Stimulated activated CD4-positive, alpha-beta T cell treated with anti-CD3 and anti-CD28 coated beads, Interleukin-4, amount 100 ng/mL, for 4 hours (primary cell): ENCODE measurements around the gene CLDN19.
A peak's percentile ranks its signal among the peaks of the same experiment; 100 is the strongest.

ENCODE experiments used
- DNase-seq, 2 experiments: peaks; one replicate each; pipeline ENCODE4 v3.0.0-alpha.2; 2020

Gene CLDN19

DNA sequence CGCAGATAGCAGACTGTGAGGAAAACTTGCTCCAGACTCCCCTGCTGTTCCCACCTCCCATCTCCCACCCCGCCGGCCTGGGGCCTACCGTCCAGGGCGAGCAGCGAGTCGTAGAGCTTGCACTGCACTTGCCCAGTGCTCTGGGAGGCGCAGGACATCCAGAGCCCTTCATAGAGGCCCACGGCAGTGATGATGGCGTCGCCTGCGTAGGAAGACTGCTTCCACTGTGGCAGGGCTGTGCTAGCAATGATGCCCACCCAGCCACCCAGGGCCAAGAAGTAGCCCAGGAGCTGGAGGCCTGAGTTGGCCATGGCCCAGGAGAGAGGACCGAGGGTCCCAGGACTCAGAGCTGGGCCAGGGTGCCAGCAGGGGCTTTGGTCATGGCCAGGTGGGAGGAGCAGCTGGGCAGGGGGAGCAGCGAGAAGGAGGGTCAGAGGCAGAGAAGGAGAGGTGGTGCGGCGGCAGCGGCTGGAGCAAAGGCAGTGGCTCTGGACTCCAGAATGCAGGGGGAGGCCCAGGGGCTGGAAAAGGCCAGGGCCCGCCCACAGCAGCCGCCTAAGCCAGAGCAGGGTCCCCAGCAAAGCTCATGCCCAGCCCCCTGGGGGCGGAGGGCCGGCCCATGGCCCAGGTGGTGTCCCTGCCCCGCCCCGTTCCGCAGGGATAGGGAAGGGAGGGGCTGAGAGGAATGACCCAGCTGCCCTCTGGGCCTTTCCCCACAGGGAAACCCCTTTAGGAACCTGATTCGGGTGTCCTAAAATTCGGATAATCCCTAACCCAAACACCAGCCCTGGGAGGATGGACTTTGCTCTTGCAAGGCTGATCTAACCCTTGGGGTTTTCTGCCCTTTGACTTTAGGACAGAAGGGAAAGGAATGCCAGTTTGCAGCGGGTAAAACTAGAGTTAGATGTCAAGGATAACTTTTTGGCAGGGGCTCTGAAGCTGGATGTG lies at the start of gene CLDN19:
Gene CLDN19 (minus strand): TSS at position 484 of the 948 bp plus-strand sequence. CDS start 173 bp downstream, at position 311.
- DNase-seq: no peak

DNA sequence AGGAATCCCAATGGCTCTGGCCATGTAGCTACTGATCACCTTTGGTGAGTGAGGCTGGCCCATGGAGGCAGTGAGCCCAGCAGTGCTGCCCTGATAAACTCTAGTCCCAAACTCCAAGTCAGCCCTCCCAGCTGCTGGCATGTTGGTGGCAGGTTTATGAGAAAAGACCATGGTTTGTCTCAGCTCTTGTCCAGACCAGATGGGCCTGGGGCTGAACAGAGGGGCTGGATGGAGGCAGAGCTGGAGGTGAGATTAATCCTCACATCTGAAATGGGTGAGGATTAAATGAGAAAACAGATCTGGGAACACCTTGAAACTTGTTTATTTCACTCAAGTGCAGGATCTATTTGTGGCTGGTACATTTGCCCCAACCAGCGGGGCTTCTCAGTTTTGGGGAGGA lies 48.0 kb upstream of the CLDN19 start:
- DNase-seq: no peak

GRCh38 chr1:42786097-42786496 lies 46.1 kb upstream of the CLDN19 start:
- no peak for DNase-seq

DNA sequence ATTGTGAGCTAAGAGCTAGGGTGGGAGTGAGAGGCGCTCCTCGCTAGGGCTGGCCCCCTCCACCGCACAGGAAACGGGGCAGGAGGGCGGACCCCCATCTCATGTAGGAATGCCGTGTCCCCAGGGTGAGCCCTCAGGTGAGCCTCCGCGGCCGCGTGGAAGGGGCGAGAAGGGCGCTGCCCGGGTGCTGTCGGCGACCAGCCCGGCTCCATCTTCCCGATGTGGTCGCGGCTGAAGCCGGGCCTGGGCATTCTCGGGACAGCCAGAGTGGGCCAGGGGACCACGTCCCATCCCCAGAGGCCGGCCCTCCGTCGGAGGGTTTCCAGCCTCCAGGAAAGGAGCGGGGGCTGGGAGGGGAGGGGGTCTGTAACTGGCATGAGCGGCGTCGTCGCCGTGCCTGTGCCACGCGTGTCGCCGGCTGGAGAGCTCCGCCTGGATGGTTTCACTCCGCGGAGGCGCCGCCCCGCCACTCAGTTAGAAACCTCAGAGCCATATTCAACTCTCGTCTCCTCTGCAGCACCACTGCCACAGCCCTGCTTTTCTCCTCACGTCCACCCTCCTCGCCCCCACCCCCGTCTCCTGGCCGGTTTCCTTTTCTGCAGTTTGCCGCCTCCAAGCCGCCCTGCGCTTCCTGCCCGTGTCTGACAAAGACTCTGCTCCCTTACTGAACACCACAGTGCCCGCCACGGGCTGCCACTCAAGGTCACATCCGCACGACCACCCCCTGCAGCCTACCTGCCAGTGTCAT lies 45.1 kb upstream of the CLDN19 start, which contains the start of gene TMEM269:
Gene TMEM269 (plus strand): TSS at position 46 of the 748 bp plus-strand sequence. CDS start 4,903 bp downstream, outside the sequence.
- DNase-seq: peak; percentile 40 to 43

DNA sequence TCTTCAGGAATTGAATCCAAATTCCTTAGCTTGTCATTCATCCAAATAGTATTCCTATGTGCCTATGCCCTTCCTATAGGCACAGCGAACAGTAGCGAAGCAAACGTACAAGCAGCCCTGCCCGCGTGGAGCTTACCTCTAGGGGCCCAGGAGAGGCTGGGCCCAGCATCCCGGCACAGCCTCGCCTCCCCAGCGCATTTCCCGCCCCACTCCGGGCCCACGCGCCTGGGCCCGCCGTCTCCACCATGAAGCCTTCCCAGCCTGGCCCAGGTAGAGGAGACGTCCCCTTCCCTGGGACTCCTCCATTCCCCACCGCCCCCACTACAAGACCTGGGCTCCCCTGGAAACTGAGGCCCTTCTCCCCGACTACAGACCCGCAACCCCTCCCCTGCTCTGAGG lies 44.5 kb upstream of the CLDN19 start:
- DNase-seq: no peak

- DNase-seq: no peak
Measured at GRCh38 chr1:42783092-42783491, 43.1 kb upstream of the CLDN19 start.

GRCh38 chr1:42780176-42780575 lies 40.1 kb upstream of the CLDN19 start:
- no peak for DNase-seq

- no peak for DNase-seq
Measured at GRCh38 chr1:42779725-42780124, 39.7 kb upstream of the CLDN19 start.

GRCh38 chr1:42777852-42778251 lies 37.8 kb upstream of the CLDN19 start:
- DNase-seq: no peak

DNA sequence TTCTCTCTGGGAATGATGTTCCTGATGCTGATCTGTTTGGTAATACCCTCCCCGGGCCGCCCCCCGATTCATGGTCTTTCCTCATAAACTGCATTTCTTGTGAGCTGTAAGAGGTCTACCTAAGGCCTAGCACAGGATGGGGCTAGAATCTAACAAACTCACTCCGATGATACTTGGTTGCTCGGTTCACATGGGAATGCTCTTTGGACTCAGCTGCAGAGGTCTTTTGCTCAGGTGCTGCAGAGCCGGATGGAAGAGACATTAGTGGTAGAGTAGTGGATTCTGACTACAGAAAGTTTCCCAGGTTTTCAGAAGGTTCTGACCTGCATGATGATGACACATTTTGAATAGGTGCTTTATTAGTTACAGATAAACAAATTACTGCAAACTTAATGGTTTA lies 36.5 kb upstream of the CLDN19 start:
- no peak for DNase-seq

DNA sequence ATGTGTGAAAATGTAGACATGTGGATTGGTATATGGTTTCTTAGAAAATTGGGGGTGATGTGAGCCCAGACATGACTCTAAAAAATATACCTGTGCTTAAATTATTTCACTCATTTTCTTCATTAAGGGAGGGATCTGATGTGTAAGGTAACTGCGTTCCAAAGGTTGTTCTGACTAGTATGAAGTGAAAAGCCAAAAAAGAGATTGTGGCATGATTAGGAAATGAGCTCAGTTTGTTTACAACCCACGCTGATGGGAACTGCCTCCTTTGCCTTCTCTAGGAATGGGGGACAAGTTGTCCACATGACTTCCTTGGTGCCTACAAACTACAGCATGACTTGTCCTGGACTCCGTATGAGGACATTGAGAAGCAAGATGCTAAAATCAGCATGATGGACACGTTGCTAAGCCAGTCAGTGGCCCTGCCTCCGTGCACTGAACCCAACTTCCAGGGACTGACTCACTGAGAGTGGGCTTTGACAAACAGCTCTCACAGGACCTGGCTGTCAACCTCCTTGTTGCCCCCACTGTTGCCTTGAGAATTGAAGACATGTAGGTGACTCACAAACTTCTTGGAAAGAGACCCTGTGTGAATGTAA lies 35.0 kb upstream of the CLDN19 start:
- DNase-seq: no peak

GRCh38 chr1:42773420-42773819 lies 33.4 kb upstream of the CLDN19 start:
- DNase-seq: no peak

DNA sequence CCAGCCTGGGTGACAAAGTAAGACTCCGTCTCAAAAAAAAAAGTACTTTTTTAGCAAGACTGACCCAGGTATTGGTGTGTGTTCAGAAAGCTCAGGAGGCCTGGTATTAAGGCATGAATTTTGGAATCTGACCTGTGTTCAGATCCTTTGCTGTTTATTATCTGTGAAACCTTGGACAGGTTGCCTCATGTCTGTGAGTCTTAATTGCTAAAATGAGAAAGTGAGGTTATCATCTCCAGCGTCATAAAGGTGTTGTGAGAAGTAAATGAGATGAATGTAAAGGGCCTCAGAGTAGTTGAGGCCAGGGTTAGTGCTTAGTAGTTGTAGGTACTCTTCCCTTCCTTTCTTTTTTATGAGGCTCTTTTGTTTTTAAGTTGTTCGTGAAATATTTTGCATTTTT lies 29.8 kb upstream of the CLDN19 start:
- no peak for DNase-seq

- no peak for DNase-seq
Measured at GRCh38 chr1:42768172-42768571, 28.1 kb upstream of the CLDN19 start.

GRCh38 chr1:42767510-42768000 lies 27.5 kb upstream of the CLDN19 start:
- no peak for DNase-seq

DNA sequence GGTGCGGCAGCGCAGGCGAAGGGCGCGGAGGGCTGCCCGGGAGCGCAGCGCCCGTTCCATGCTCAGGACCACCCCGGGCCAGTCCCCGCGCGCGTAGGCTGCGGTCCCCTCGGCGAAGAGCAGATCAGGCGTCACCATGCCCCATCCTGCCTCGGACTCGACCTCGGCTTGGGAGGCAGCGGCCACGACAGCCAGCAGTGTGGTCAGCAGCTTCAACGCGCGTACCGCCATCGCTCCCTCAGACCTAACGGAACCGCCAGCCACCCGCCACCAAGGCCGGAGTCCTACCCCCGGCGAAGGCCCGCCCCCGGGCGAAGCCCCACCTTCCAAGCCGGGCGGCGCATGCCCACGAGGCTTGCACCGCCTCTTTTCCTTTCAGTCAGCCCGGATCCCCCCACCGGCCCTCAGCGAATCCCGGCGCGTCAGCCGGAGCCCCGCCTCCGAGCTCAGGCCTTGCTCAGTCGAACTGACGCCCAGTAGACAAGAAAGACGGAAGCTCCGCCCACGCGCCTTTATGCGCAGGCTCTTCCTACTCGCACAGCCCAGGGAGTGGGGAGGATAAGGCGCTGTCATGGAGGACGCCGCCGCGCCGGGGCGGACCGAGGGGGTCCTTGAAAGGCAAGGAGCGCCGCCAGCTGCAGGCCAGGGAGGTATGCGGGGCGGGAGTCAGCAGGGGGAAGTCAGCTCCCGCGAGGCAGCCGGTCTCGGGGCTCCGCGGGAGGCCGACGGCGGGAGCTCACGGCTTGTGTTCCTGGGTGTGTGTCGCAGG lies 26.9 kb upstream of the CLDN19 start, which contains the start of the genes C1orf50 and P3H1:
Gene C1orf50 (plus strand): TSS at position 509 of the 769 bp plus-strand sequence. CDS start 63 bp downstream, at position 572.
Gene P3H1 (minus strand): TSS at position 288 of the 769 bp plus-strand sequence. CDS start 57 bp downstream, at position 231.
- peak; percentile 99 to 100 for DNase-seq

GRCh38 chr1:42765832-42766740 lies 26.1 kb upstream of the CLDN19 start:
- peak; percentile 47 to 50 for DNase-seq

- no peak for DNase-seq
Measured at GRCh38 chr1:42765269-42765668, 25.2 kb upstream of the CLDN19 start.

GRCh38 chr1:42762269-42762668 lies 22.2 kb upstream of the CLDN19 start:
- DNase-seq: no peak

GRCh38 chr1:42761567-42761966 lies 21.5 kb upstream of the CLDN19 start:
- no peak for DNase-seq

DNA sequence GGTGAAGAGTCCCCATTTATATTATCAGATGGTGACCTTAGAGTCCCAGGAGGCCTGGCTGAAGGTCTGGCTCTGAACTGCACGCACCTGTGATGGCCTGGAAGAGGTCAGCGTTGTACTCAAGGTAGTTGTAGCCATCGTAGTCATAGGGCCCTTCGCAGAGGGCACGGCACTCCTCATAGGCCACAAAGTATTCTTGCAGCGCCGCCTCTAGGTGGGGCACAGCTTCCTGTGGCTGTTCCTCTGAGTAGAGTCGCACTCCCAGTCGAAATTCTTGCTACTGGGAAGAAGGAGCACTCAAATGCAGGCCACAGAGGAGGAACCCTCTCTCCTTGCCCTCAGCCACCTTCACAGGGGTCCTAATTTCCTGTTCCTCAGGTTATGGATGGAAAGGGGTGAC lies 19.1 kb upstream of the CLDN19 start:
- DNase-seq: no peak
